AG09319 (cell line): Measurements from ENCODE around the gene ZNF780B.

Experiments
- DNase-seq: peaks from one replicate; pipeline ENCODE4 v3.0.0-alpha.2; 2010; ENCODE audit warnings: low read depth; ENCODE audit errors: extremely low read depth
- TF ChIP-seq, protein P1 (sequence below): IDR thresholded peaks from 2 replicates; pipeline ENCODE4 v1.5.1; 2011; ENCODE audit warnings: low read depth, mild to moderate bottlenecking, inconsistent platforms, low read length, moderate library complexity

ZNF780B gene

DNA sequence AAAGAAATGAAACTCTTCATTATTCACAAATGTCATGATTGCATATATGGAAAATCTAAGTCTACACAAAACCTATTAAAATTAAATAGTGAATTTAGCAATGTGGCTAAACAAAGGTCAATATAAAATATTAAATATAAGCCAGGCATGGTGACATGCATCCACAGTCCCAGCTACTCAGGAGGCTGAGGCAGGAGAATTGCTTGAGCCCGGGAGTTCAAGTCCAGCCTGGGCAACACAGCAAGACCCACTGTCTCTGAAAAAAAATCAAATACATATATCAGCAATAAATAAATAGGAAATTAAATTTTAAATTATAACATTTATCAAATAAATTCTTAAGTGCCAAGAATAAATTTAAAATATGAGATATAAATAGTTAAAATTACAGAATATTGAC, 73.1 kb downstream of the ZNF780B start:
- TF ChIP-seq, protein P1, sequence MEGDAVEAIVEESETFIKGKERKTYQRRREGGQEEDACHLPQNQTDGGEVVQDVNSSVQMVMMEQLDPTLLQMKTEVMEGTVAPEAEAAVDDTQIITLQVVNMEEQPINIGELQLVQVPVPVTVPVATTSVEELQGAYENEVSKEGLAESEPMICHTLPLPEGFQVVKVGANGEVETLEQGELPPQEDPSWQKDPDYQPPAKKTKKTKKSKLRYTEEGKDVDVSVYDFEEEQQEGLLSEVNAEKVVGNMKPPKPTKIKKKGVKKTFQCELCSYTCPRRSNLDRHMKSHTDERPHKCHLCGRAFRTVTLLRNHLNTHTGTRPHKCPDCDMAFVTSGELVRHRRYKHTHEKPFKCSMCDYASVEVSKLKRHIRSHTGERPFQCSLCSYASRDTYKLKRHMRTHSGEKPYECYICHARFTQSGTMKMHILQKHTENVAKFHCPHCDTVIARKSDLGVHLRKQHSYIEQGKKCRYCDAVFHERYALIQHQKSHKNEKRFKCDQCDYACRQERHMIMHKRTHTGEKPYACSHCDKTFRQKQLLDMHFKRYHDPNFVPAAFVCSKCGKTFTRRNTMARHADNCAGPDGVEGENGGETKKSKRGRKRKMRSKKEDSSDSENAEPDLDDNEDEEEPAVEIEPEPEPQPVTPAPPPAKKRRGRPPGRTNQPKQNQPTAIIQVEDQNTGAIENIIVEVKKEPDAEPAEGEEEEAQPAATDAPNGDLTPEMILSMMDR: no peak

More for the DNA sequence above, 73.1 kb downstream of the ZNF780B start:
- DNase-seq: no peak
